GM20000 (cell line): ENCODE measurements around the gene E2F1.
"Not testable (repeated sequence)": the region's sequence is repeated elsewhere in the genome, so short reads cannot be mapped to it uniquely, and the experiment has no call there.

Source experiments
- DNase-seq: peaks from one replicate; pipeline ENCODE4 v3.0.0; 2012; ENCODE audit warnings: low spot score
- CTCF ChIP-seq: IDR thresholded peaks from 2 replicates; pipeline ENCODE4 v1.5.1; 2012; ENCODE audit warnings: mild to moderate bottlenecking, control low read depth; ENCODE audit errors: extremely low read depth, missing control alignments

Gene E2F1

DNA sequence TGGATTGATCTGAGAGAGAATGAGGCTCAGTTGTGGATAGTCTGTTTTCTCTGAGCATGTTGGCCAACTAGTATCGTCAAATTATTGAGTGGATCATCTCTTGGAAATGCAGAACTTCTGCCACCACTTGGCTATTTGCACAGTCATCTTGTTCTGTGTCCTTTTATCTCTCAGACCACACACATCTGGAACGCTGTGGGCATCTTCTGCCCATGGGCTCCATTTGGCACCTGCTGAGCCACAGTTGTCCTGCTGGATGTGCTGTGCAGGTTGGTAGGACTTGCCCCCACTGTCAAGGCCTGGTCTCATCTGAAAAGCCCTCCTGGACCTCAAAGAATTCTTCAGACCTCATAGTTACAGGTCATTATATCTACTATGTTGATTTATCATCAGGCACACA, 40.8 kb downstream of the E2F1 start:
- no peak for TF ChIP-seq CTCF
- no peak for DNase-seq

GRCh38 chr20:33645072-33645358, 41.2 kb downstream of the E2F1 start:
- no peak for TF ChIP-seq CTCF
- DNase-seq: no peak

DNA sequence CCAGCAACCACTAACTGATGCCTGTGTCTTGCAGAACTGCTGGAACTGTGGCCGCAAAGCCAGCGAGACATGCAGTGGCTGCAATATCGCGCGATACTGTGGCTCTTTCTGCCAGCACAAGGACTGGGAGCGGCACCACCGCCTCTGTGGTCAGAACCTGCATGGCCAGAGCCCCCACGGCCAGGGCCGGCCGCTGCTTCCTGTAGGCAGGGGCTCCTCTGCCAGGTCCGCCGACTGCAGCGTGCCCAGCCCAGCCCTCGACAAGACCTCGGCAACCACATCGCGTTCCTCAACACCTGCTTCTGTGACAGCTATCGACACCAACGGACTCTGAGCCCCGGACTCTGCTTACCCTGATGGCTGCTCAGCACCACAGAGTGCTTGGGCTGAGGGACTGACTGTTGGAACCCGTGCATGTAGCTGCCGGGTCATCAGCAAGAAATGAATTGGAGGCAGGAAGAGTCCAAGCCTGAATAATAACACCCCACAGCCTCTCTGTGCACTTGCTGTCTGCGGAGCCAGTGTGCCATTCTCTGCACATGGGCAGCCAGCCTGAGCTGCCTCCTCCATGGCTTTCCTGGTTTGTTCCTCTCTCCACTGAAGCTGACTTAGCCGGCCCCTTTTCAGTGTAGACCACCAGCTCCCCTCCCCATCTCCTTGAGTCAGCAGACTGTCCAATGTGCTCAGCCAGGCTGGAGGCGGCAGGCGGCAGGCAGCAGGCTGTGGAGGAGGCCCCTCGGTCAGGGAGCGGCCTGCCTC, 41.7 kb downstream of the E2F1 start:
- TF ChIP-seq CTCF: no peak

GRCh38 chr20:33640287-33640686, 45.9 kb downstream of the E2F1 start:
- TF ChIP-seq CTCF: no peak
- no peak for DNase-seq

More for the DNA sequence above, 41.7 kb downstream of the E2F1 start:
- no peak for DNase-seq

DNA sequence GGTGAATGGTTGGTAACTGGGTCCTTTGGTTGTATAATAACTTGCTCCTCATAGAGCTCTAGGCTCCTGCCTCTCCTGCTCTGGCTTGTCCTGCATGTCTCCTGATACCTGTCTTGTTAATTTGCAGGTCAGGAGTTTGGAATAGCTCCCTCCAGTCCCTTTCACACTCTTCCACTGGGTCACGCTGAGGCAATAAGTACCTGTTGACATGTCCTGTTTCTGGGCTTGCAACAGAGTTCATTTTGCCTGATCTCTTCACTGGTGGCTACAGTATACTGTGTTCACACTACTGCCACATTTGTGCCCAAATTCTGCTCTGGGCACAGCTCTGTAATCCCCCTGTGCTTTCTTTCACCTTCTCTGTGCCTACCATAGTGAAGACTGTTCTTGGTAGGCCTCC, 49.4 kb downstream of the E2F1 start:
- TF ChIP-seq CTCF: no peak
- DNase-seq: no peak

DNA sequence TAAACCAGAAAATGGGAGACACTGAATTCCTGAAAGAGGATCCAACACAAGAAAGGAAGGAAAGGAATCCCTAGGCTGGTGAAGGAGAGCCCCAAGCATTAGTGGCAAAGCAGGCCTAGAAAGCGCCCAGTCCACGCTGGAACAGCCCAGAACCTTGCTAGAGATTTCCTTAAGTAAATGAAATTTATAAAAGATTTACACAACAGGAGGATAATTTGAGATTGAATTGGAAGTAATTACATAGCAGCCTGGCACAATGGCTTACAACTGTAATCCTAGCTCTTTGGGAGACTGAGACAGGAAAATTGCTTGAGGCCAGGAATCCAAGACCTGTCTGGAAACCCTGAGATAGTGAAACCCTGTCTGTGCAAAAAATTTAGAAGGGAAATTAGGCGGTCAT, 50.8 kb downstream of the E2F1 start:
- DNase-seq: no peak
- no peak for TF ChIP-seq CTCF

- not testable (repeated sequence) for DNase-seq
These were observed 54.3 kb downstream of the E2F1 start for GRCh38 chr20:33631910-33632309.

DNA sequence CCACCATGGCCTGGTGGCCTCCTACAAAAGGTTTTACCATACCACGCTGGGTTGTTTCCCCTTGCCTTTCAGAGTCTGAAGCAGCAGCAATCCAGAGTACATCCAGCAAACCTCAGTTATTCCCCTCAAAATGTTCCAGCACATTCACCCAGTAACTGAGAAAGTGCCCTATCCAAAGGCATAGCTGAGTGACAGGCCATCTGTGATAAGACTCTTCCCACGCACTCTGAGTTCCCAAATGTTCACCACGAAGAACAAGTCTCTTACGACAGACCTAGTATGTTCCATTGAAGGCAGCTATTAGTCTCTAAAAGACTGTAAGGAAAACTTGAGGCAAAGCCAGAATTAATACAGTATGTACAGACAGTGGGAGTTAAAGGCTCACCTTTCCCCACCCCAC, 55.7 kb downstream of the E2F1 start:
- no peak for TF ChIP-seq CTCF
- no peak for DNase-seq
